ENCODE data around the gene COQ8A. TPM values are rescaled to one million over a fixed set of nuclear protein-coding genes. Genes with fewer than 3 reads are reported as not detected.

COQ8A gene
- total and polyA plus RNA-seq, 2 experiments from 2014 or later: 22.9 to 26.4 TPM

- H3K36me3 ChIP-seq (replicated peaks; ENCODE audit: insufficient read depth, low read depth): no peaks in the 10 kb centered on the region
- 70% methylated on average over 10 of the region's 10 CpGs for WGBS (ENCODE audit: low lambda C conversion rate, missing lambda C conversion rate)
Observed at GRCh38 chr1:226990133-226990716, 50.1 kb downstream of the COQ8A start.

GRCh38 chr1:226991920-226992319, 51.8 kb downstream of the COQ8A start:
- no peaks in the 10 kb centered on the region for H3K36me3 ChIP-seq (replicated peaks; ENCODE audit: insufficient read depth, low read depth)
- H3K9me2 ChIP-seq (replicated peaks; ENCODE audit: insufficient read depth): no peaks in the 10 kb centered on the region
- H3K27ac ChIP-seq: no peak overlapping the region
- TF ChIP-seq EZH2 (IDR thresholded peaks at IDR 0.05; ENCODE audit: borderline replicate concordance): no peak
- no peak for TF ChIP-seq EZH2phosphoT487 (IDR thresholded peaks at IDR 0.05; ENCODE audit: low read depth, severe bottlenecking, unreplicated experiment)
- TF ChIP-seq CTCF (IDR thresholded peaks at IDR 0.05; ENCODE audit: poor library complexity): no peak
- H3K27me3 ChIP-seq: no peaks in the 10 kb centered on the region
- H3K79me2 ChIP-seq: no peaks in the 10 kb centered on the region
- H3K4me3 ChIP-seq: no peak overlapping the region
- no peak overlapping the region for H2AFZ ChIP-seq
- no peaks in the 10 kb centered on the region for H3K9me3 ChIP-seq (ENCODE audit: low read depth)
- DNase-seq (ENCODE audit: low spot score): no peak
- no peaks in the 10 kb centered on the region for H4K20me1 ChIP-seq (ENCODE audit: insufficient read depth, poor library complexity, severe bottlenecking)
- no peak overlapping the region for H3K4me2 ChIP-seq
- 100% methylated on average over 4 of the region's 4 CpGs for WGBS (ENCODE audit: low lambda C conversion rate, missing lambda C conversion rate)
- peaks cover 40% of the 10 kb centered on the region for H3K4me1 ChIP-seq (ENCODE audit: insufficient read depth)

More at GRCh38 chr1:226990133-226990716, 50.1 kb downstream of the COQ8A start:
- H3K79me2 ChIP-seq: no peaks in the 10 kb centered on the region
- peak overlapping the region; percentile 32 for H3K4me2 ChIP-seq
- H3K9me3 ChIP-seq (ENCODE audit: low read depth): no peaks in the 10 kb centered on the region
- H3K9me2 ChIP-seq (replicated peaks; ENCODE audit: insufficient read depth): no peaks in the 10 kb centered on the region
- TF ChIP-seq EZH2 (IDR thresholded peaks at IDR 0.05; ENCODE audit: borderline replicate concordance) (no peak), CTCF (IDR thresholded peaks at IDR 0.05; ENCODE audit: poor library complexity) (no peak), EZH2phosphoT487 (IDR thresholded peaks at IDR 0.05; ENCODE audit: low read depth, severe bottlenecking, unreplicated experiment) (no peak)
- H3K27me3 ChIP-seq: no peaks in the 10 kb centered on the region
- no peaks in the 10 kb centered on the region for H4K20me1 ChIP-seq (ENCODE audit: insufficient read depth, poor library complexity, severe bottlenecking)
- peaks cover 40% of the 10 kb centered on the region for H3K4me1 ChIP-seq (ENCODE audit: insufficient read depth)
- DNase-seq (ENCODE audit: low spot score): peak; percentile 69
- H2AFZ ChIP-seq: no peak overlapping the region
- H3K27ac ChIP-seq: peak overlapping the region; percentile 83
- H3K4me3 ChIP-seq: no peak overlapping the region

GRCh38 chr1:226993814-226994585, 53.9 kb downstream of the COQ8A start:
- peak overlapping the region; percentile 35 for H3K27ac ChIP-seq

More at GRCh38 chr1:226993814-226994585, 53.9 kb downstream of the COQ8A start:
- no peak overlapping the region for H3K4me2 ChIP-seq
- H3K27me3 ChIP-seq: no peaks in the 10 kb centered on the region
- H3K4me1 ChIP-seq (ENCODE audit: insufficient read depth): peaks cover 26% of the 10 kb centered on the region
- H3K9me3 ChIP-seq (ENCODE audit: low read depth): no peaks in the 10 kb centered on the region
- H3K36me3 ChIP-seq (replicated peaks; ENCODE audit: insufficient read depth, low read depth): no peaks in the 10 kb centered on the region
- H3K9me2 ChIP-seq (replicated peaks; ENCODE audit: insufficient read depth): no peaks in the 10 kb centered on the region
- WGBS (ENCODE audit: low lambda C conversion rate, missing lambda C conversion rate): 55% methylated on average over 22 of the region's 22 CpGs
- no peaks in the 10 kb centered on the region for H4K20me1 ChIP-seq (ENCODE audit: insufficient read depth, poor library complexity, severe bottlenecking)
- peak; percentile 42 for DNase-seq (ENCODE audit: low spot score)
- H3K4me3 ChIP-seq: no peak overlapping the region
- H2AFZ ChIP-seq: no peak overlapping the region
- no peaks in the 10 kb centered on the region for H3K79me2 ChIP-seq
- no peak for TF ChIP-seq EZH2 (IDR thresholded peaks at IDR 0.05; ENCODE audit: borderline replicate concordance)
- no peak for TF ChIP-seq EZH2phosphoT487 (IDR thresholded peaks at IDR 0.05; ENCODE audit: low read depth, severe bottlenecking, unreplicated experiment)
- TF ChIP-seq CTCF (IDR thresholded peaks at IDR 0.05; ENCODE audit: poor library complexity): no peak

All from hepatocyte (in vitro differentiated cells).